GM10248 (cell line): ENCODE measurements around the gene TBX19.

ENCODE experiments used
- CTCF ChIA-PET: fragments of 300-600 bp; sonication (Branson Sonifier 250); formaldehyde crosslinking; extraction: SDS; loops from one replicate; lab custom pipeline; 2021; ENCODE audit warnings: antibody characterized with exemption; lab: Yijun Ruan, JAX
- POLR2A ChIA-PET: fragments of 350-650 bp; sonication (Branson Sonifier 250); formaldehyde crosslinking; extraction: SDS; loops from one replicate; lab custom pipeline; 2020; ENCODE audit warnings: antibody characterized with exemption; lab: Yijun Ruan, JAX
- DNase-seq: peaks from one replicate; pipeline ENCODE4 v3.0.0; 2012; ENCODE audit errors: extremely low spot score
- CTCF ChIP-seq: IDR thresholded peaks from 2 replicates; pipeline ENCODE4 v1.5.1; 2012; ENCODE audit warnings: mild to moderate bottlenecking, low read depth; ENCODE audit errors: extremely low read depth, missing control alignments, control extremely low read depth

TBX19 gene

GRCh38 chr1:168266644-168267186 lies 14.0 kb upstream of the TBX19 start:
- ChIA-PET CTCF (interaction anchor here (1.5 kb wide), 1 partner anchor 12 kb away, joined by 3 read pairs; no protein-coding TSS in a partner anchor), POLR2A (no interaction called here)
- no peak for DNase-seq
- TF ChIP-seq CTCF, result no peak

GRCh38 chr1:168271636-168272035 lies 9.0 kb upstream of the TBX19 start:
- no peak for TF ChIP-seq CTCF
- DNase-seq, result no peak
- CTCF ChIA-PET, result no interaction called here
- POLR2A ChIA-PET, result no interaction called here

- no peak for TF ChIP-seq CTCF
- CTCF ChIA-PET, result no interaction called here
- no peak for DNase-seq
- POLR2A ChIA-PET, result no interaction called here
Measured at GRCh38 chr1:168273575-168273974, 7.1 kb upstream of the TBX19 start.

- DNase-seq, result no peak
- ChIA-PET CTCF (interaction anchor here (1.2 to 1.8 kb wide), 2 partner anchors 13 to 23 kb away, joined by 3 to 4 read pairs; no protein-coding TSS in a partner anchor), POLR2A (no interaction called here)
- TF ChIP-seq CTCF, result no peak
Measured at GRCh38 chr1:168279253-168279652, 1.4 kb upstream of the TBX19 start.

- CTCF ChIA-PET, result no interaction called here
- POLR2A ChIA-PET, result no interaction called here
- no peak for TF ChIP-seq CTCF
- DNase-seq, result no peak
Measured at GRCh38 chr1:168281603-168282325, 1.1 kb downstream of the TBX19 start.

GRCh38 chr1:168285521-168285790 lies 4.8 kb downstream of the TBX19 start:
- ChIA-PET POLR2A (no interaction called here), CTCF (interaction anchor here (1.4 kb wide), 1 partner anchor 8 kb away, joined by 5 read pairs; no protein-coding TSS in a partner anchor)
- no peak for DNase-seq
- no peak for TF ChIP-seq CTCF
